ENCODE measurements around the gene TSKS. TPM values are rescaled to one million over a fixed set of nuclear protein-coding genes. Genes with fewer than 3 reads are reported as not detected.
"Not testable (repeated sequence)": the region's sequence is repeated elsewhere in the genome, so short reads cannot be mapped to it uniquely, and the experiment has no call there.

The TSKS gene
- total RNA-seq, 2 donors from 2014 or later, result 0.76 to 1.1 TPM

GRCh38 chr19:49744946-49745381 is 18.1 kb downstream of the TSKS start:
- DNase-seq (no peak), ATAC-seq (no peak)
- intact Hi-C loops (cut with DNase I), result no loop called here

GRCh38 chr19:49741210-49741844 is 21.8 kb downstream of the TSKS start:
- ATAC-seq (no peak), DNase-seq (no peak)
- intact Hi-C loops (cut with DNase I), result no loop called here

- intact Hi-C loops (cut with DNase I), result no loop called here
- DNase-seq (no peak), ATAC-seq (no peak)
Observed at GRCh38 chr19:49739933-49740332, 23.2 kb downstream of the TSKS start.

GRCh38 chr19:49739098-49739497 is 24.0 kb downstream of the TSKS start:
- ATAC-seq (no peak), DNase-seq (no peak)
- intact Hi-C loops (cut with DNase I), result no loop called here

GRCh38 chr19:49738268-49738667 is 24.8 kb downstream of the TSKS start:
- intact Hi-C loops (cut with DNase I), result no loop called here
- no peak for DNase-seq
- no peak for ATAC-seq

GRCh38 chr19:49730166-49730565 is 32.9 kb downstream of the TSKS start:
- no peak for ATAC-seq
- no peak for DNase-seq
- intact Hi-C loops (cut with DNase I), result no loop called here

GRCh38 chr19:49727217-49728030 is 35.7 kb downstream of the TSKS start:
- peak; percentile 88 to 95 for ATAC-seq
- DNase-seq, result peak; percentile 80
- intact Hi-C loops (cut with DNase I), result no loop called here

- ATAC-seq; intact Hi-C loops (cut with DNase I): not testable (repeated sequence)
Observed at GRCh38 chr19:49719420-49719819, 43.7 kb downstream of the TSKS start.

GRCh38 chr19:49718991-49719390 is 44.1 kb downstream of the TSKS start:
- intact Hi-C loops (cut with DNase I), result no loop called here

More at GRCh38 chr19:49719420-49719819, 43.7 kb downstream of the TSKS start:
- not testable (repeated sequence) for DNase-seq

GRCh38 chr19:49718511-49718910 is 44.6 kb downstream of the TSKS start:
- DNase-seq, result no peak
- no peak for ATAC-seq
- intact Hi-C loops (cut with DNase I), result no loop called here

More at GRCh38 chr19:49718991-49719390, 44.1 kb downstream of the TSKS start:
- DNase-seq (no peak), ATAC-seq (no peak)

- no peak for ATAC-seq
- intact Hi-C loops (cut with DNase I), result no loop called here
Observed at GRCh38 chr19:49716154-49716553, 47.0 kb downstream of the TSKS start.

GRCh38 chr19:49713236-49713845 is 49.8 kb downstream of the TSKS start:
- DNase-seq (no peak), ATAC-seq (no peak)
- intact Hi-C loops (cut with DNase I), result no loop called here

More at GRCh38 chr19:49716154-49716553, 47.0 kb downstream of the TSKS start:
- no peak for DNase-seq

- ATAC-seq, result peak; percentile 53 to 54
- DNase-seq, result peak; percentile 59
- intact Hi-C loops (cut with DNase I), result no loop called here
Observed at GRCh38 chr19:49712397-49712859, 50.7 kb downstream of the TSKS start.

GRCh38 chr19:49710372-49710951 is 52.6 kb downstream of the TSKS start:
- intact Hi-C loops (cut with DNase I), result no loop called here
- DNase-seq (no peak), ATAC-seq (no peak)

- DNase-seq (no peak), ATAC-seq (no peak)
- intact Hi-C loops (cut with DNase I), result no loop called here
Observed at GRCh38 chr19:49705919-49706318, 57.2 kb downstream of the TSKS start.

GRCh38 chr19:49704888-49705642 is 58.0 kb downstream of the TSKS start:
- no peak for DNase-seq
- no peak for ATAC-seq
- intact Hi-C loops (cut with DNase I), result no loop called here

GRCh38 chr19:49701271-49701786 is 61.8 kb downstream of the TSKS start:
- intact Hi-C loops (cut with DNase I), result no loop called here
- DNase-seq (no peak), ATAC-seq (peak in 1 of 2 donors; percentile 25)

GRCh38 chr19:49700563-49700962 is 62.5 kb downstream of the TSKS start:
- no peak for ATAC-seq
- intact Hi-C loops (cut with DNase I), result no loop called here
- no peak for DNase-seq

GRCh38 chr19:49699364-49699763 is 63.7 kb downstream of the TSKS start:
- ATAC-seq (no peak), DNase-seq (no peak)
- intact Hi-C loops (cut with DNase I), result no loop called here
